SU-DHL-6 (cell line): ENCODE data around the gene SCYL1.

Experiments used
- EZH2phosphoT487 ChIP-seq: fragments of 200-600 bp; sonication (generic), shearing (Covaris generic); conservative IDR thresholded peaks from 2 replicates; pipeline ENCODE4 v1.6.1; 2018; ENCODE audit warnings: mild to moderate bottlenecking, antibody characterized with exemption, low read length, moderate library complexity, mixed read lengths
- TF ChIP-seq, protein P1 (sequence below): fragments of 200-600 bp; sonication (generic); IDR thresholded peaks from one replicate; pipeline ENCODE4 v1.5.1; 2017; ENCODE audit warnings: antibody characterized with exemption, mild to moderate bottlenecking, low read length, moderate library complexity; ENCODE audit not compliant: insufficient read depth, poor library complexity, severe bottlenecking

DNA sequence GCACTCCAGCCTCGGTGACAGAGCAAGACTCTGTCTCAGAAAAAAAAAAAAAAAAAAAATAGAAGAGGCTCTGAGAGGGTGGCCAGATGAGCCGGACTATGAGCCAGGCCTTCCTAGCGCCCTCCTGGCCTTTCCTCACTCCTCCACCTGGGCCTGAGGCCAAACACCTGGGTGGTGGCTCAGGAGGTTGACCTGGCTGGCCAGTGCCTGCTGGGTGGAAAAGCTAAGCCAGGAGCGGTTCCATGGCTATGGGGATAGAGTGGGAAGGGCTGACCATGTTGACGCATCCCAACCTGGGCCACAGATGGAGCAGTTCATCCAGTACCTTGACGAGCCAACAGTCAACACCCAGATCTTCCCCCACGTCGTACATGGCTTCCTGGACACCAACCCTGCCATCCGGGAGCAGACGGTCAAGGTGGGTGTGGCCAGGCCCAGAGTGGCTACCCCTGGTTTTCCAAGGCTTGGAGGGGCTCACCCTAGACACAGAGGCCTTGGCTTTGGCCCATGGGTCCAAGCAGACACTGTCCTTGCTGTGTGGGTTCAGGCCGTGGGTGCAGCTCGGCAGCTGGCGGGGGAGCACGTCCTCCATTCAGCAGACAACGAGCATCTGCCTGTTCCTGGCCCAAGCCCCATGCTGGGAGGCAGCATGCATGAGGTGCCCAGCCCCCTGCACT is 7.6 kb downstream of the SCYL1 start:
- TF ChIP-seq, protein P1, sequence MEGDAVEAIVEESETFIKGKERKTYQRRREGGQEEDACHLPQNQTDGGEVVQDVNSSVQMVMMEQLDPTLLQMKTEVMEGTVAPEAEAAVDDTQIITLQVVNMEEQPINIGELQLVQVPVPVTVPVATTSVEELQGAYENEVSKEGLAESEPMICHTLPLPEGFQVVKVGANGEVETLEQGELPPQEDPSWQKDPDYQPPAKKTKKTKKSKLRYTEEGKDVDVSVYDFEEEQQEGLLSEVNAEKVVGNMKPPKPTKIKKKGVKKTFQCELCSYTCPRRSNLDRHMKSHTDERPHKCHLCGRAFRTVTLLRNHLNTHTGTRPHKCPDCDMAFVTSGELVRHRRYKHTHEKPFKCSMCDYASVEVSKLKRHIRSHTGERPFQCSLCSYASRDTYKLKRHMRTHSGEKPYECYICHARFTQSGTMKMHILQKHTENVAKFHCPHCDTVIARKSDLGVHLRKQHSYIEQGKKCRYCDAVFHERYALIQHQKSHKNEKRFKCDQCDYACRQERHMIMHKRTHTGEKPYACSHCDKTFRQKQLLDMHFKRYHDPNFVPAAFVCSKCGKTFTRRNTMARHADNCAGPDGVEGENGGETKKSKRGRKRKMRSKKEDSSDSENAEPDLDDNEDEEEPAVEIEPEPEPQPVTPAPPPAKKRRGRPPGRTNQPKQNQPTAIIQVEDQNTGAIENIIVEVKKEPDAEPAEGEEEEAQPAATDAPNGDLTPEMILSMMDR, result no peak
- no peak for TF ChIP-seq EZH2phosphoT487
